ENCODE results near the gene CHAF1A.

The CHAF1A gene

DNA sequence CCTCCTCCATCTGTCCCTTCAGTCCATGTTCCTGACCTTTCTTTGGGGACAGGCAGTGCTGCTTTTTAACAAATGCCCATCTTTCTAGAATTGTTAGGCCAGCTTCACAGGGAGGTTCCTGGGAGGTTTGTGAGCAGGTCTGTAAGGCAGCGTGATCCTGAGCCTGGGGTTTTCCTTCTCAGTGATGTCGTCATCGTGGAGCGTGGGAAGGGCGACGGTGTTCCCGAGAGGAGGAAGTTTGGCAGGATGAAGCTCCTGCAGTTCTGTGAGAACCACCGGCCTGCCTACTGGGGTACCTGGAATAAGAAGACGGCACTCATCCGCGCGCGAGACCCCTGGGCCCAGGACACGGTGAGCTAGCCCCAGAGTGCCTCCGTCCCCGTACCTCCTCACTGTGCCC lies 26.8 kb downstream of the CHAF1A start:
- TF ChIP-seq CTCF (conservative IDR thresholded peaks at IDR 0.05) (no peak), ZFX (IDR thresholded peaks at IDR 0.05) (no peak)
- H3K27ac ChIP-seq = no peak overlapping the region

- H3K27ac ChIP-seq = no peak overlapping the region
- TF ChIP-seq ZFX (IDR thresholded peaks at IDR 0.05) (no peak), CTCF (conservative IDR thresholded peaks at IDR 0.05) (no peak)
Observed at GRCh38 chr19:4429771-4430171, 27.3 kb downstream of the CHAF1A start.

DNA sequence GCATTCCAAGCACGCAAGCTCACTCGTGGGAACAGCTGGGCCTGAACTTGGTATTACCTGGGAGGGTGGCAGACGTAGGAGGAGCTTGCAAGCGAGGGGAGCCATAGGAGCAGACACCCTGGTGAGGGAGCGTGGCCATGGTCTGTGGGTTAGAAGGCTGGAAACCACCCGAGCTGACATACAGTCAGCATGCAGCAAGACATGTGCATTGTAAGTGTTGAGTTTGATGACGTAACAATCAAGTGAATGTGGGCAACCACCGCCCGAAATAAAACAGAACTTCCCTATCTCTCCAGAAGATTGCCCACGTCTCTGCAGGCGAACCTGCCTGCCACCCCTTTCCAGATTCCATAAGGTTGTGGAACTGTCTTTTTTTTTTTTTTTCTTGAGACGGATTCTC lies 28.3 kb downstream of the CHAF1A start:
- TF ChIP-seq CTCF (conservative IDR thresholded peaks at IDR 0.05) = no peak
- H3K27ac ChIP-seq = no peak overlapping the region

DNA sequence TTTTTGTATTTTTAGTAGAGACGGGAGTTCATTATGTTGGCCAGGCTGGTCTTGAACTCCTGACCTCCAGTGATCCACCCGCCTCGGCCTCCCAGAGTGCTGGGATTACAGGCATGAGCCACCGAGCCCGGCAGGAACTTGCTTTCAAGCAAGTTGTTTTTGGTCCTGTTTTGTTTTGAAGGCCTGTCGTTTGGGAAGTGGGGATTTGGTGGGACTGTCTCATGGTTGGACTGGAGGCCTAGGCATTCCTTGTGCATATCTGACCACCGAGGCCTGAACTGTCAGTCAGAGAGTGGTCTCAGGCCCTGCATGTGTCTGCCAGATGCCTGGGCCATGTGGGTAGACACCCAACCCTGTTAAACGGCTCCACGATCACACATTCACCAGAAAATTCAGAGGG lies 28.9 kb downstream of the CHAF1A start:
- no peak for TF ChIP-seq CTCF (conservative IDR thresholded peaks at IDR 0.05)
- TF ChIP-seq ZFX (IDR thresholded peaks at IDR 0.05) = no peak
- H3K27ac ChIP-seq = no peak overlapping the region

- no peak overlapping the region for H3K27ac ChIP-seq
- TF ChIP-seq CTCF (conservative IDR thresholded peaks at IDR 0.05) (no peak), ZFX (IDR thresholded peaks at IDR 0.05) (no peak)
Observed at GRCh38 chr19:4431808-4432674, 29.6 kb downstream of the CHAF1A start.

DNA sequence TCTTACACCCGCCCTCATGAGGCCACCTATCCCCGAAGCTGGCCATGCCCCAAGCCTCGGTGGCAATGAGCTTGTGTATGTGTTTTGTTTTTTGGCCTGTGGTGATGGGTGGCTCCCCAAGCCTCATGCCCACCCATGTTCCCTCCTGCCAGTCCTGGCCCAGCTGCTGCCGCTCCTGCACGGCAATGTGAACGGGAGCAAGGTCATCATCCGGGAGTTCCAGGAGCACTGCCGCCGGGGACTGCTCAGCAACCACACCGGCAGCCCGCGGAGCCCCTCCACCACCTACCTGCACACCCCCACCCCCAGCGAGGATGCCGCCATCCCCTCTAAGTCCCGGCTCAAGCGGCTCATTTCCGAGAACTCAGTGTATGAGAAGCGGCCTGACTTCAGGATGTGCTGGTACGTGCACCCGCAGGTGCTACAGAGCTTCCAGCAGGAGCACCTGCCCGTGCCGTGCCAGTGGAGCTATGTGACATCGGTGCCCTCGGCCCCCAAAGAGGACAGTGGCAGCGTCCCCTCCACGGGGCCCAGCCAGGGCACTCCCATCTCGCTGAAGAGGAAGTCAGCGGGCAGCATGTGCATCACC lies 30.6 kb downstream of the CHAF1A start:
- no peak for TF ChIP-seq ZFX (IDR thresholded peaks at IDR 0.05)
- no peak for TF ChIP-seq CTCF (conservative IDR thresholded peaks at IDR 0.05)
- no peak overlapping the region for H3K27ac ChIP-seq

- H3K27ac ChIP-seq = no peak overlapping the region
- TF ChIP-seq ZFX (IDR thresholded peaks at IDR 0.05) = no peak
- no peak for TF ChIP-seq CTCF (conservative IDR thresholded peaks at IDR 0.05)
Observed at GRCh38 chr19:4434391-4434790, 32.0 kb downstream of the CHAF1A start.
